DND-41 (cell line): ENCODE data around the gene ARHGAP9.
A peak's percentile ranks its signal among the peaks of the same experiment; 100 is the strongest.

ENCODE experiments used
- ATAC-seq: fragments of 200-7000 bp; cut with Tn5 transposase; 3 replicates; pipeline ENCODE4 v1.9.1; 2021; ENCODE audit warnings: low read depth; ENCODE audit not compliant: insufficient read depth
- DNase-seq: peaks from one replicate; pipeline ENCODE4 v3.0.0-alpha.2; 2020
- H2AFZ ChIP-seq: 2 replicates; pipeline ENCODE4 v1.6.0; 2012; ENCODE audit warnings: low read depth, low read length
- H3K27ac ChIP-seq: 2 replicates; pipeline ENCODE4 v1.5.1; 2012; ENCODE audit warnings: low read length, inconsistent platforms
- H3K27me3 ChIP-seq: fragments of 200-600 bp; sonication (generic); 2 replicates; pipeline ENCODE4 v1.6.0; 2012; ENCODE audit warnings: low read length, mild to moderate bottlenecking, inconsistent platforms; ENCODE audit not compliant: insufficient read depth, poor library complexity
- H3K36me3 ChIP-seq: 2 replicates; pipeline ENCODE4 v1.5.1; 2012; ENCODE audit warnings: low read length, inconsistent platforms; ENCODE audit not compliant: insufficient read depth
- H3K4me1 ChIP-seq: 2 replicates; pipeline ENCODE4 v1.5.1; 2012; ENCODE audit warnings: mild to moderate bottlenecking, low read length; ENCODE audit not compliant: insufficient read depth
- H3K4me2 ChIP-seq: 2 replicates; pipeline ENCODE4 v1.6.0; 2012; ENCODE audit warnings: mild to moderate bottlenecking, moderate library complexity, low read length, inconsistent platforms; ENCODE audit not compliant: insufficient read depth
- H3K4me3 ChIP-seq, 2 experiments: fragments of 200-600 bp in 1 of 2; shearing (Covaris generic) in 1 of 2; 2 replicates each; pipeline ENCODE4 v1.5.1; 2012 to 2016; ENCODE audit warnings: inconsistent platforms in 2 of 2, low read length in 2 of 2, mild to moderate bottlenecking in 2 of 2, low read depth in 1 of 2, moderate library complexity in 1 of 2
- H3K79me2 ChIP-seq: 2 replicates; pipeline ENCODE4 v1.6.0; 2012; ENCODE audit warnings: low read length, inconsistent platforms; ENCODE audit not compliant: insufficient read depth
- H3K9ac ChIP-seq: 2 replicates; pipeline ENCODE4 v1.6.0; 2012; ENCODE audit warnings: low read depth, mild to moderate bottlenecking, inconsistent platforms, low read length, moderate library complexity
- H3K9me3 ChIP-seq: 2 replicates; pipeline ENCODE4 v1.5.1; 2012; ENCODE audit warnings: low read length, moderate library complexity, mild to moderate bottlenecking, inconsistent platforms; ENCODE audit not compliant: insufficient read depth, severe bottlenecking
- H4K20me1 ChIP-seq: 2 replicates; pipeline ENCODE4 v1.6.0; 2012; ENCODE audit warnings: low read length; ENCODE audit not compliant: insufficient read depth
- CTCF ChIP-seq: IDR thresholded peaks from 2 replicates; pipeline ENCODE4 v1.5.1; 2012; ENCODE audit warnings: borderline replicate concordance, low read length, moderate library complexity, mild to moderate bottlenecking; ENCODE audit not compliant: poor library complexity, severe bottlenecking; ENCODE audit errors: extremely low read depth
- EZH2 ChIP-seq: IDR thresholded peaks from 3 replicates; pipeline ENCODE4 v1.6.1; 2012; ENCODE audit warnings: borderline replicate concordance, low read depth, mild to moderate bottlenecking, moderate library complexity, low read length, inconsistent platforms; ENCODE audit not compliant: severe bottlenecking

Gene ARHGAP9

GRCh38 chr12:57462912-57463253 is 16.8 kb downstream of the ARHGAP9 start:
- Histone ChIP-seq H2AFZ (peak overlapping the region; percentile 71; the same call in 1 of the 2 replicates), H3K9ac (no peak overlapping the region; the same call in 1 of the 2 replicates), H3K79me2 (no peaks in the 10 kb centered on the region), H3K4me2 (peak overlapping the region; percentile 96), H3K36me3 (no peaks in the 10 kb centered on the region), H3K4me1 (peaks cover 44% of the 10 kb centered on the region), H3K9me3 (no peaks in the 10 kb centered on the region), H3K27me3 (peaks cover 7% of the 10 kb centered on the region), H3K4me3 (peak overlapping the region in 1 of 2 experiments; percentile 70; a peak in 1 of 4 replicates), H3K27ac (no peak overlapping the region), H4K20me1 (no peaks in the 10 kb centered on the region)
- ATAC-seq, result no peak
- no peak for DNase-seq
- TF ChIP-seq EZH2, result no peak
- TF ChIP-seq CTCF, result no peak

- Histone ChIP-seq H3K4me1 (peaks cover 44% of the 10 kb centered on the region), H3K9me3 (no peaks in the 10 kb centered on the region), H3K27ac (peak overlapping the region; percentile 66), H3K9ac (peak overlapping the region; percentile 56), H3K4me3 (peak overlapping the region; percentile 56 to 70; a peak in 3 of 4 replicates), H3K36me3 (no peaks in the 10 kb centered on the region), H4K20me1 (no peaks in the 10 kb centered on the region), H3K79me2 (no peaks in the 10 kb centered on the region), H3K27me3 (peaks cover 7% of the 10 kb centered on the region), H3K4me2 (peak overlapping the region; percentile 96), H2AFZ (peak overlapping the region; percentile 88)
- ATAC-seq, result peak; percentile 73
- TF ChIP-seq CTCF (peak; percentile 100), EZH2 (no peak)
- DNase-seq, result peak; percentile 93
Observed at GRCh38 chr12:57462251-57462911, 17.3 kb downstream of the ARHGAP9 start.

GRCh38 chr12:57461917-57462250 is 17.8 kb downstream of the ARHGAP9 start:
- no peaks in the 10 kb centered on the region for H4K20me1 ChIP-seq
- H3K9me3 ChIP-seq, result no peaks in the 10 kb centered on the region
- H3K36me3 ChIP-seq, result no peaks in the 10 kb centered on the region
- no peaks in the 10 kb centered on the region for H3K79me2 ChIP-seq
- H3K4me2 ChIP-seq, result peak overlapping the region; percentile 96
- peak overlapping the region; percentile 88 for H2AFZ ChIP-seq
- H3K4me1 ChIP-seq, result peaks cover 44% of the 10 kb centered on the region
- peak overlapping the region; percentile 56 for H3K9ac ChIP-seq
- peaks cover 7% of the 10 kb centered on the region for H3K27me3 ChIP-seq
- peak overlapping the region; percentile 56 to 70; a peak in 3 of 4 replicates for H3K4me3 ChIP-seq
- H3K27ac ChIP-seq, result peak overlapping the region; percentile 65
- no peak for ATAC-seq
- TF ChIP-seq EZH2, result no peak
- TF ChIP-seq CTCF, result no peak
- DNase-seq, result no peak
